Spinal cord (tissue), 10 donors: Measurements from ENCODE around the gene SMYD5. TPM values are rescaled to one million over a fixed set of nuclear protein-coding genes. Genes with fewer than 3 reads are reported as not detected.

Source experiments
- DNase-seq, 6 donors: peaks; one replicate each; pipeline versions ENCODE4 v3.0.0 to v3.0.0-alpha.2; 2013 to 2015; ENCODE audit warnings: low spot score in 6 of 6, low read depth in 4 of 6
- H3K27ac ChIP-seq: one replicate; pipeline ENCODE4 v1.5.1; 2013; ENCODE audit warnings: low read depth, low read length, control low read depth
- H3K27me3 ChIP-seq: one replicate; pipeline ENCODE4 v1.6.1; 2013; ENCODE audit warnings: low read length; ENCODE audit not compliant: control insufficient read depth, insufficient read depth
- H3K36me3 ChIP-seq: one replicate; pipeline ENCODE4 v1.6.1; 2013; ENCODE audit warnings: low read length; ENCODE audit not compliant: control insufficient read depth, insufficient read depth
- H3K4me1 ChIP-seq: one replicate; pipeline ENCODE4 v1.6.1; 2013; ENCODE audit warnings: low read length; ENCODE audit not compliant: control insufficient read depth, insufficient read depth
- H3K4me3 ChIP-seq: one replicate; pipeline ENCODE4 v1.5.1; 2013; ENCODE audit warnings: low read depth, low read length, control low read depth
- H3K9me3 ChIP-seq: one replicate; pipeline ENCODE4 v1.6.1; 2013; ENCODE audit warnings: low read length; ENCODE audit not compliant: control insufficient read depth, insufficient read depth
- WGBS: methylation state at CpG from one replicate; pipeline ENCODE4 v1.1.5; 2013; ENCODE audit warnings: missing lambda C conversion rate; ENCODE audit not compliant: insufficient coverage; 5-methylcytosine and 5-hydroxymethylcytosine counted together
- polyA plus RNA-seq, 2 donors: library from polyadenylated mRNA; unstranded; fragments of 120-200 nt; gene quantifications; one replicate each; pipeline ENCODE4 v1.2.1, GENCODE V29; 2013; ENCODE audit not compliant: insufficient read length in 2 of 2
- total RNA-seq, 2 donors: library from RNA; depleted of rRNA in 1 of 2; stranded (reverse); fragments of 120-200 nt in 1 of 2; fragments of >200 nt in 1 of 2; gene quantifications; one replicate each; pipeline versions ENCODE4 v1.2.3 to v1.2.4, GENCODE V29; 2013 to 2014
- donor health status: healthy.

Gene SMYD5
- total and polyA plus RNA-seq, 4 donors, result 14.2 to 42.5 (median 33.5) TPM

- Histone ChIP-seq H3K27ac (no peak overlapping the region), H3K27me3 (peaks cover 64% of the 10 kb centered on the region), H3K36me3 (no peaks in the 10 kb centered on the region), H3K9me3 (no peaks in the 10 kb centered on the region), H3K4me3 (no peak overlapping the region), H3K4me1 (peaks cover 16% of the 10 kb centered on the region)
- DNase-seq, result peak in 1 of 6 donors; percentile 7
- 2% methylated on average over 32 of the region's 44 CpGs for WGBS
These were observed 10.9 kb upstream of the SMYD5 start for GRCh38 chr2:73203055-73203681.

- Histone ChIP-seq H3K27ac (no peak overlapping the region), H3K36me3 (no peaks in the 10 kb centered on the region), H3K4me1 (peaks cover 16% of the 10 kb centered on the region), H3K27me3 (peaks cover 59% of the 10 kb centered on the region), H3K4me3 (no peak overlapping the region), H3K9me3 (no peaks in the 10 kb centered on the region)
- no peak for DNase-seq
- WGBS, result 96% methylated on average over 5 of the region's 6 CpGs
These were observed 8.4 kb upstream of the SMYD5 start for GRCh38 chr2:73205611-73206010.

- DNase-seq, result no peak
- Histone ChIP-seq H3K9me3 (no peaks in the 10 kb centered on the region), H3K36me3 (no peaks in the 10 kb centered on the region), H3K27ac (no peak overlapping the region), H3K27me3 (peaks cover 33% of the 10 kb centered on the region), H3K4me1 (peaks cover 2% of the 10 kb centered on the region), H3K4me3 (no peak overlapping the region)
- 80% methylated on average over 3 of the region's 3 CpGs for WGBS
These were observed 5.8 kb upstream of the SMYD5 start for GRCh38 chr2:73208258-73208657.

DNA sequence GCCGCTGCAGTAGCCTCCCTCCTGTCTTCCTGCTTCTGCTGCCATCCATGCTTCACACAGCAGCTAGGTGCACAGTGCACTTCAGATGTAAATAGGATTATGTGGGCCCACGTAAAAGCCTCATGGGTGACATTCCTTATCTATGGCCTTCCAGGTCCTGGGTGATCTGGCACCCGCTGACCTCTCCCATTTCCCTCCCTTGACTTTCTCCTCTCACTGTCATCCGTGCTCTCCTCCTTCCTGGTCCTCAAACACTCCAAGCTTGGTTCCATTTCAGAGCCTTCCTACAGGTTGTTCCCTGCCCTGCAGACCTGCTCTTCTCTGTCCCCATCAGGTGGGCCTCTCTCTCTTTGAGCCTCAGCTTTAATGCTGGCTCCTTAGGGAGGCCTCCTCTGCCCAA is 4.0 kb upstream of the SMYD5 start:
- Histone ChIP-seq H3K9me3 (no peaks in the 10 kb centered on the region), H3K4me1 (peaks cover 8% of the 10 kb centered on the region), H3K27me3 (peaks cover 19% of the 10 kb centered on the region), H3K36me3 (no peaks in the 10 kb centered on the region), H3K4me3 (no peak overlapping the region), H3K27ac (no peak overlapping the region)
- no peak for DNase-seq
- 85% methylated on average over 3 of the region's 4 CpGs for WGBS

GRCh38 chr2:73210696-73211095 is 3.3 kb upstream of the SMYD5 start:
- Histone ChIP-seq H3K27me3 (peaks cover 15% of the 10 kb centered on the region), H3K27ac (no peak overlapping the region), H3K4me3 (no peak overlapping the region), H3K9me3 (no peaks in the 10 kb centered on the region), H3K4me1 (peaks cover 8% of the 10 kb centered on the region), H3K36me3 (no peaks in the 10 kb centered on the region)
- DNase-seq, result no peak
- 91% methylated on average over 5 of the region's 6 CpGs for WGBS

DNA sequence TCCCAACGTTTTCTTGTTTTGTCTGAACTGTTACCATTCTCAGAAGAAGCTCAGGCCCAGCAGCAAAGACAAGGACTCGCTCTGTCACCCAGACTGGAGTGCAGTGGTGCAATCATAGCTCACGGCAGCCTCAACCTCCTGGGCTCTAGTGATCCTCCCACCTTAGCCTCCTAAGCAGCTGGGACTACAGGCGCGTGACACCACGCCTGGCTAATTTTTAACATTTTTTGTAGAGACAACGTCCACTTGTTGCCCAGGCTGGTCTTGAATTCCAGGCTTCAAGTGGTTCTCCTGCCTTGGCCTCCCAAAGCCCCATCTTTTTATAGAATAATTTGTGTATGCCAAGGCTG is 2.0 kb upstream of the SMYD5 start:
- no peak overlapping the region for H3K27ac ChIP-seq
- DNase-seq, result no peak
- no peaks in the 10 kb centered on the region for H3K36me3 ChIP-seq
- peaks cover 8% of the 10 kb centered on the region for H3K4me1 ChIP-seq
- peaks cover 5% of the 10 kb centered on the region for H3K27me3 ChIP-seq
- H3K4me3 ChIP-seq, result no peak overlapping the region
- 87% methylated on average over 7 of the region's 7 CpGs for WGBS
- no peaks in the 10 kb centered on the region for H3K9me3 ChIP-seq

DNA sequence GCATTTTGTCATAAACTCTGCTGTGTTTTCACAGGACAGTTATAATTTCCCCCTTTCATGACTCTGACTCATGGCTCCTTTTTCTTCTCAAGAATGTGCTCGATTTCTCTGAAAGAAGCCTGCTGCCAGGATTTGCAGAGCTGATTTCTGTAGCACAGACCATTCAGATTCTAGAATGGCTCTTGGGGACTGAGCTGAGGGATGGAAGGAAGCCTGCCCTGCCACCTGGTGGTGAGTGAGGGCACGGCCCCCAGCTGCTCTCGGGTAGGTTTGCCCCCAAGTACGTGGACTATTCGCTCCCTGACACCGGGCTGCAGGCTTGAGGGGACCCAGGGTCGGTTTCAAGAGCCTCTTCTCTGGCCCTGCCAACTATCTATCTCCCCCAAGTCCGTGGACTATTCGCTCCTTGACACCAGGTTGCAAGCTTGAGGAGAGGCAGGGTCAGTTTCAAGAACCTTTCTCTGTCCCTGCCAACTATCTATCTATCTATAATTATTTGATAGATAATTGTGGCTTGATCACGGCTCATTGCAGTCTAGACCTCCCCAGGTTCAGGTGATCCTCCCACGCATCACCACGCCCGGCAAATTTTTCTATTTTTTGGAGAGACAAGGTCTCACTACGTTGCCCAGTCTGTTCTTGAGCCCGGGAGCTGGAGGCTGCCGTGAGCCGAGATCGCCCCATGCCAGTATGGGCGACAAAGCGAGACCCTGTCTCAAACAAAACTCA is 1.4 kb upstream of the SMYD5 start:
- Histone ChIP-seq H3K4me3 (no peak overlapping the region), H3K27me3 (peaks cover 2% of the 10 kb centered on the region), H3K27ac (no peak overlapping the region), H3K4me1 (peaks cover 8% of the 10 kb centered on the region), H3K9me3 (no peaks in the 10 kb centered on the region), H3K36me3 (no peaks in the 10 kb centered on the region)
- WGBS, result 50% methylated on average over 15 of the region's 20 CpGs
- peak in 4 of 6 donors; percentile 15 to 75 (median 56) for DNase-seq

- no peak overlapping the region for H3K27ac ChIP-seq
These were observed 1.2 kb downstream of the SMYD5 start for GRCh38 chr2:73215254-73215653.

GRCh38 chr2:73217160-73217559 is 3.1 kb downstream of the SMYD5 start:
- WGBS, result 94% methylated on average over 2 of the region's 5 CpGs

More at GRCh38 chr2:73215254-73215653, 1.2 kb downstream of the SMYD5 start:
- H3K4me3 ChIP-seq, result no peak overlapping the region
- H3K36me3 ChIP-seq, result peaks cover 19% of the 10 kb centered on the region
- DNase-seq, result no peak
- H3K9me3 ChIP-seq, result no peaks in the 10 kb centered on the region
- WGBS, result 75% methylated on average over 1 of the region's 4 CpGs
- H3K27me3 ChIP-seq, result peaks cover 1% of the 10 kb centered on the region
- peaks cover 8% of the 10 kb centered on the region for H3K4me1 ChIP-seq

GRCh38 chr2:73217826-73218225 is 3.8 kb downstream of the SMYD5 start:
- H3K9me3 ChIP-seq, result no peaks in the 10 kb centered on the region
- no peak for DNase-seq
- no peak overlapping the region for H3K4me3 ChIP-seq
- H3K36me3 ChIP-seq, result peaks cover 41% of the 10 kb centered on the region
- 100% methylated on average over 2 of the region's 2 CpGs for WGBS
- no peaks in the 10 kb centered on the region for H3K27me3 ChIP-seq
- H3K27ac ChIP-seq, result no peak overlapping the region
- H3K4me1 ChIP-seq, result peaks cover 8% of the 10 kb centered on the region

More at GRCh38 chr2:73217160-73217559, 3.1 kb downstream of the SMYD5 start:
- H3K9me3 ChIP-seq, result no peaks in the 10 kb centered on the region
- DNase-seq, result no peak
- H3K4me1 ChIP-seq, result peaks cover 8% of the 10 kb centered on the region
- H3K4me3 ChIP-seq, result no peak overlapping the region
- H3K27ac ChIP-seq, result no peak overlapping the region
- H3K27me3 ChIP-seq, result no peaks in the 10 kb centered on the region
- peaks cover 35% of the 10 kb centered on the region for H3K36me3 ChIP-seq
